Activated T-helper 1 cell treated with anti-CD3 and anti-CD28 coated beads, Interleukin-2, amount 50 U/mL, for 16 hours (primary cell): Measurements from ENCODE around the gene MCOLN2.
"Not testable (repeated sequence)": the region's sequence is repeated elsewhere in the genome, so short reads cannot be mapped to it uniquely, and the experiment has no call there.

Experiments used
- DNase-seq, 2 donors: peaks; one replicate each; pipeline ENCODE4 v3.0.0-alpha.2; 2020; ENCODE audit warnings: low read depth in 1 of 2, low spot score in 1 of 2

The MCOLN2 gene

DNA sequence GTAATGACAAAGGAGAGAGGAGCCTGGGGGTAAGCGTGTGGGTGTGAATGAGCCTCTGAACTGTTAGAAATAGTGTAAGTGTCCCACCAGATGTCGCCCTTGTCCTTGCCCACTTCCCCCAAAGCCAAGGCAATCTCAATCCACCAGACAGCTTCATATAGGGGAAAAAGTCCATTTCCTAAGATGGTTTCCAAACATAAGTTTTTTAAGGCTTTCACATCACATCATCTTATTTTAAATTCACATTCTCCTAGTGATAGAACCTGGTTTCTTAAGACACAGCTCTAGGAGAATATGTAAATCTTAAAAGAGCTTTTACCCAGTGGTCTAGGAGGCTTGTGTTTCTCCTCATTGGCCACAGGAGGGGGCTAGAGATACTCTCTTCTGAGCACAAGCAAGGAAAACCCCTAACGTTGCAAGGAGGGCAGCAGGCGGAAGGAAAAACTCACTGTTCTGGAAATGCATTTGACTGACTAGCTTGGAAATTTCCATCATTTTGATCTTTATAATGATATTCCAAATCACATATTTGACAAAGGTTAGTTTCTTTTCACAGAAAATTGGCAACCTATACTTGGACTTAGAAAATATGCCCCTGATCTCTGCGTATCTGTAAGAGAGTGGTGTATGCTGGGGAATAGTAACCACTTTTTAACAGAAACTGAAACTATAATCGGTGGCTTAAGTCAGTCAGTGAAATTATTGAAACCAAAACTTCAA is 52.0 kb downstream of the MCOLN2 start:
- peak; percentile 17 to 54 for DNase-seq

DNA sequence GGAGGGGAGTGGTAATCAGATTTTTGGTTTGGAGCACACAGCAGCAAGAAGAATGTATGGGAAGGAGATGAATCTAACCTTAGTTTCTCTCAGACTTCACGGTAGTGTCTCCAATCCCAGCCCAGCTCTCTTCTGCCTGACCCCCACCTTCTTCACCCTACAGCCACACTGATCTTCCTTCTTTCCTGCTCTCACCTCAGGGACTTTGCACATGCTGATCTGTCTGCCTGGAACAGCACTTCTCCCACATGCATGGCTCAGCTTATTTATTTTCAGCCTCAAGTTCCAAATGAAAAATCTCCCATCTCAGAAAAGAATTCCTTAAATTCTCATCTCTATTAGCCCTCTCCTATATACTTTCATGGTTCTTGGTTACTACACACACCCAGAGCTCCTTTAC is 55.1 kb downstream of the MCOLN2 start:
- no peak for DNase-seq

DNA sequence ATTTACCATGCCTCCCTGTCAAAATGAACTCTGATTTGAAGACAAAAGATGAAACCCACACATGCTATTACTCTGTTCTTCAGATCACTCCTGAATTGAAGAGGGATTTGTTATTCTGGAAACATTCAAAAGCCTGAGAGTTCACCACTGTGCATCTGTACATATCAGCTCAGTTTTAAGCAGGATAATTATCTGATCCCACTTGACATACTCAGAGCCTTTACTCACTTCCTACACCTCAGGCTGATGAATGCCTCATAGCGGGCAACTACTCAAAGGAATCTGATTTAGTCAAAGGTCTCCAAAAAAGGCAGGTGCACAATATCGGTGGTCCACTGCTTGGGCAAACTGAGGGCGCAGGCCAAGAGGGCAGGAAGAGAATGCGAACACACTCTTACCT is 56.4 kb downstream of the MCOLN2 start:
- no peak for DNase-seq

DNA sequence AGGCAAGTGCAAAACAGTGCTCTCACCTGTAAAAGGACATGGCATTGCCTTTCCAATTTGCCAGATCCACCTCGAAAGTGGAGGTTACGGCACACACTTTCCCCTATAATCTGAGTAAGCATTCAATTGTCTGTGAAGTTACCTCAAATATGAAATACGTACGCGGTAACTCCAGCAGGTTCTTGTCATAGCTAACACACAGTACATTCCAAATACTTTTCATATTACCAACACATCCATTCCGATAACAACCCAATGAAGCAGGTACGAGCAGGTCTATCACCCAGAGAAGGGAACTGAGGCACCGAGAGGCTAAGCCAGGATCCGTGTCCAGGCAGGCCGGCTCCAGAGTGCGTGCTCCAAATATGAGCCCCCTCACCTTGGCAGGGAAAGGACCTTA is 57.2 kb downstream of the MCOLN2 start:
- no peak for DNase-seq

GRCh38 chr1:84939151-84939550 is 57.8 kb downstream of the MCOLN2 start:
- DNase-seq: no peak

DNA sequence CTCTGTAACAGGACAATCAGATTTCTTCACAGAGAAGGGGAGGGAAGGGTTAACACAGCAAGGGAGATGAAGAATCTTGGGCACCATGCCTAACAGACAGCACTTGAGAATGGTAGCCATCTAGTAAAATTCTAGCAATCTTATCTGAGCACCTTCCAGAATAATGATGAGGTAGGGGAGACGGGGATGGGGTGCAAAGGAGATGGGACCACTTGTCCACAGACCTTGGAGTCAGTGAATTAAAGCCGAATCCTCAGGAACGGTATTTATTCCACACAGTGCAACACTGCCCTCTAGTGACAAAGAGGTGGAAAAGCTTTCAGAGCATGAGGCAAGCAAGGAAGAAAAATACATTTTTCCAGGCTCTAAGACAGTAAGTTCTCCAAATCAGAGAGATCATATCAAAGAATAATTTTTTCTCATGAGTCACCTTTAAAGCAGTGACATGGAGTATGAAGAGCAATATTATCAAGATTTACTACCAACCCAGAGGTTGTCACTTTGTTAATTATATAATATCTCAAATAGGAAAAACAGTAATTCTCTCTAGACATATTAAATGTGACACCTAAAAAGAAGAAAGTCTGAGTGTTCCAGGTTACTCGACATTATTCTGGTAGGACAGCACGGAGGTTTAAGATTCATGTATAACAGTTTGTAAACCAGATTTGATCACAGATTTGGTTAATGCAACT is 60.6 kb downstream of the MCOLN2 start:
- no peak for DNase-seq

- no peak for DNase-seq
Measured at GRCh38 chr1:84933011-84933611, 63.8 kb downstream of the MCOLN2 start.

DNA sequence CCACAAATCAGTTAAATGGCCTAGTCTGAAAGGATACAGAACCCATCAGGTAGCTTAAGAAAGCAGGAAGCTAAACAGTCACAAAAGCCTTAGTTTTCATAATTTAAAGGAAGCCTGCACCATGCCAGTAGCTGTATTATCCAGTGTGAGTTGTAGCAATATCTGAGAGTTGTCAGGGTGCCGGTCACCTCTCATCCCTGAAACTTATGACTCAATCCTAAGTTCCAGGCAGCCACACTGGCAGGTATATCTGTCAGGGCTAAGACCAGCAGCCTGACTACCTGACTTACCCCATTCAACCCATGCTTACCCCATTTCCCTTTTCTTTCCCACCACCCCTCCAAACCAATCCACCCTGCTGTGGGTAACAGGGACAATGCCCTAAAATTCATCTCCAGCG is 66.1 kb downstream of the MCOLN2 start:
- DNase-seq: no peak

- DNase-seq: no peak
Measured at GRCh38 chr1:84930329-84930728, 66.6 kb downstream of the MCOLN2 start.

DNA sequence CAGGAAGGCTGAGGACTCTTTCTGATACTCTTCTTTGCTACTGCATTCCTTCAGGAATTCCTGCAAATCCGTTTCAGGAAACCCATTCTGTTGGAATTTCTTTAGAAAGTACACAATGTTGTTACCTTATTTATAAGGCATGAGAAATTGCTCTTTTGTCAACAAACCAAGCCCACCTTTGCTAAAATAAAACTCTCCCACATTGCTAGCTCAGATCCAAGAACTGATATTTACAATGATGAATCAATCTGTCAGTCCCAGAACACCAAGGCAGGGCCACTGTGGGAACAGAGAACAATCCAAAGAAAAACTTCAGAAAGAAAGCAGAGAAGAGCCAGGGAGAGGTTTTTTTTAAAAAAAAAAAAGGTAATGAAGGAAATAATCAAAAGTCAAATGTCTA is 67.3 kb downstream of the MCOLN2 start:
- no peak for DNase-seq

- no peak for DNase-seq
Measured at GRCh38 chr1:84928979-84929378, 67.9 kb downstream of the MCOLN2 start.

DNA sequence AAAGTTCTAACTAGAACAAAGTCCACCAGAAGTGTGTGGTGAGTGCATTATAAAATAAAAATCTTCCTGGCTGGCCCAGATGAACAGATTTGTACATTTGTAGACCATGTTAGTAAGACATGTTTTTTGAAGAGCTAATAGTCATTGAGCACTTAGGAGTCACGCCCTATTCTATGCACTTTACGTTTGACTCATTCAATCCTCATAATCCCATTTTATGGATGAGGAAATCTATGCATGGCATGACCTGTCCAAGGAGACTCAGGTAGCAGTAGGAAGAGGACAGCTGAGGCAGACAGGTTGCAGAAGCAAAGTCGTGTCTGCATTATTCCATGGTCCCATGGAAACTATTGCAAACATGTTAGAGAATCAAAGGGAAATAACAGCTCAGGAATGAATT is 73.6 kb downstream of the MCOLN2 start:
- no peak for DNase-seq

GRCh38 chr1:84920159-84920558 is 76.8 kb downstream of the MCOLN2 start:
- DNase-seq: no peak

DNA sequence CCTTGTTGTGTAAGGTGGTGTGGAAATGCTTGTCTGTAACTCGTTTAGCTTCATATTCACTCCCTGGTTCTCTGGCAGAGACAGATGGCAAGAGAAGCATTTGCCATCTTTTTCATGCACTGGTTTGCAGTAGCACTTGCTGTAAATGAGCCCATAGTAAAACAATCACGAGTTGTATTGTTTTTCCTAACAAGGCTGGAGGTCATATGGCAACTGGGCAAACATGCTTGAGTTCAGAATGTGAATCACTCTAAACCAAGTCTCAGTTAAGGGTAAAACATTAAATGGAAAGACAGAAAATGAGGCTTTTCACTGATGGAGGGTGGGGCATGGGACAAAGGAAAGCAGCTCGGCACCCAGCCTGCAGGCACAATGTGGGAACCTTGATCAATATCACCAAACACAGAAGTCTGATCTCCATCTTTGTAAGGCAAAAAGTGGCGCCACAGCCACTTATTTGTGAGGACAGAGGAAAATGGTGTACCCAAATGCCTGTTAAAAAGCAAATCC is 77.4 kb downstream of the MCOLN2 start:
- DNase-seq: no peak

DNA sequence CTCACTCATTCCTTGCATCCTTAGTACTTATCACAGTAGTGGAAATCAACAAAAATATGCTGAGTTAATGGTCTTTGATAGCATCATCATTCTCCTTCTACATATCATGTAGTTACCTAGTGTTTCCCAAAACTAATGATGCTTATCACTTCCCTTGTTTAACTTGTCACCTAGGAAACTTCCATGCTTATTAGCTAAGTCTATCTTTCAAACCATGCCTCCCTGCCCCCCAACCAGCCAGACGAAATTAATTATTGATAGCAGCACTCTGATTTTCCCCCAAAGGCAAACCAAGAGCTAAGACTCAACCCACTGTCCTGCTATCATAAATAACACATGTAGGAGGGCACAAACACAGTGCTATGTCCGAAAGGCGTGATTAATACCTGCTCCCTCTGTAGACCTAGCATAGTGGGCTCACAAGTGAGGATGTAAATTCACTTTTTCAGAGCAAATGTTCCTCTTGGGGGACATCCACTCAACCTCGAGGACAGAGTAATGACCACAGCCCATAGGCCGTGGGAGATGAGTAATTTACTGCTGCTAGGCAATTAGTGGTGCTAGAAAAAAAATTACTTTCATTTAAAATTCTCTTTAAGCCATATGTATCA is 78.1 kb downstream of the MCOLN2 start:
- DNase-seq: no peak

- DNase-seq: no peak
Measured at GRCh38 chr1:84916897-84917296, 80.0 kb downstream of the MCOLN2 start.

- no peak for DNase-seq
Measured at GRCh38 chr1:84913555-84913892, 83.4 kb downstream of the MCOLN2 start.

DNA sequence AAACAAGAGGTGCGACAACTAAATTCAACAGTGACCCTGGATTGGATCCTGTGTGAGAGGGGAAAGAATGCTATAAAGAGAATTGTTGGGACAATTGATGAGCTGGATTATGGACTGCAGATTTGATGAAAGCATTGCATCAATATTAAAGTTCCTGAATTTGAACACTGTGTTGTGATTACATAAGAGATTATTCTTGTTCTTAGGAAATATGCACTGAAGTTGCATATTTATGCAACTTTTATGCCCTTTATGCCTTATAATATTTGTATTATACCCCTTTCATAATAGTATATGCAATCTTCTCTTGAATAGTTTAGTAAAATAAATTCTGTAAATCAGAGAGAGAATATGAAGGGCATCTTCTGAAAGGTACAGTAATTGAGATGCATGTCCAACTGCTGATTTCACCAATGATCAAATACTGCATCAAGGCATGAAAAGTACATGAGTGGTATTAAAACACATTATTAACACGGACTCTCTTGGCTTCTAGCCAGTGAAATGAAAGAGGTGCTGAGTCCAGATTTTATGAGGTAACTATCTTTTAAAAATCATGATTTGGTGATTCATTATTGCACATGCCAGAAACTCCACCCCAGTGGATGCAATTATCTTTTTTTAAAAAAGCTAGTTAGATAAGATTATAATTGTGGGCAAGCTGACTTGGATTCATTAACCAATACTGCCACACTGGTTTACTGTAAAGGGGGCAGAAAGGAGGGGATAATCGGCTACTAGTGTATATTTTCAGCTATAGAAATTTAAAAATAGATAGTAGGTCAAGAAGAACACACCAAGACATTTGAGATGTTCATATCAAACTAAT is 84.0 kb downstream of the MCOLN2 start:
- DNase-seq: no peak

- not testable (repeated sequence) for DNase-seq
Measured at GRCh38 chr1:84908746-84909464, 88.0 kb downstream of the MCOLN2 start.

DNA sequence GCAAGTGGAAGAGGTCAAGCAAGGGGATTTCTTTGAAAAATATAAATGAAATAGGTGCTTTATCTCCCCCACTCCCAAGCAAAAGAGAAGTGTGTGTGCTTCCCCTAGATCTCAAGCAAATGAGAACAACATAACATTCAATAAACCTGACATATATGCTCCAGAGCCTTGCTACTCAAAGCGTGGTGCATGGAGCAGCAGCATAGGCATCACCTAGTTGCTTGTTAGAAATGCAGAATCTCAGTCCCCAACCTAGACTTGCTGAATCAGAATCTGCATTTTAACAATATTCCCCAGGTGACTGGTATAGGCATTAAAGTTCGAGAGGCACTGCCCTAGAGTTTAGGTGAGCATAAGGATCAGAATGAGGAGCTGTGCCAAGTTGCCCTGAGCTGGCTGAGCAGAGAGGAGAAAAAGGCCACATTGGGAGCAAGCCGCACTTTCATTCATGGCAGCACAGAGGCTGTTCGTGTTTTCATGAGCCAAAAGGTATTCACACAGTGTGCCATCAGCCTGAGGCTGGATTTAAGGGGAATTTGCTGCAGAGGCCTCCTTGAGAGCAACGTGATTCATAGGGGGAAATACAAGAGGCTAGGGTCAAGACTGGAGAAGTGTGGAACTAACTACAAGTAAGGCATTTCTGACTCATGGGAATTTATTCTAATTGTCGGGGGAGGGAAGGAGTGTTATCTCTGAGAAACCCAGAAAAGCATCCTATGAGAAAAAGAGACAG is 89.7 kb downstream of the MCOLN2 start:
- DNase-seq: no peak
